Hepatocyte (in vitro differentiated cells): Measurements from ENCODE around the gene EGLN1. TPM values are rescaled to one million over a fixed set of nuclear protein-coding genes. Genes with fewer than 3 reads are reported as not detected.

ENCODE experiments used
- DNase-seq: peaks from one replicate; pipeline ENCODE4 v3.0.0-alpha.2; 2016; ENCODE audit warnings: low spot score
- H2AFZ ChIP-seq: fragments of 200-600 bp; sonication (generic); 2 replicates; pipeline ENCODE4 v1.6.0; 2016; ENCODE audit warnings: antibody characterized with exemption, mild to moderate bottlenecking
- H3K27ac ChIP-seq: fragments of 200-600 bp; sonication (generic); 2 replicates; pipeline ENCODE4 v1.5.1; 2016; ENCODE audit warnings: mild to moderate bottlenecking
- H3K27me3 ChIP-seq: fragments of 200-600 bp; sonication (generic); 2 replicates; pipeline ENCODE4 v1.6.1; 2016
- H3K36me3 ChIP-seq: fragments of 200-600 bp; sonication (generic); replicated peaks from 2 replicates; pipeline ENCODE4 v1.5.1; 2016; ENCODE audit warnings: low read depth; ENCODE audit not compliant: insufficient read depth
- H3K4me1 ChIP-seq: fragments of 200-600 bp; sonication (generic); 2 replicates; pipeline ENCODE4 v1.5.1; 2016; ENCODE audit warnings: mild to moderate bottlenecking, moderate library complexity; ENCODE audit not compliant: insufficient read depth
- H3K4me2 ChIP-seq: fragments of 200-600 bp; sonication (generic); 2 replicates; pipeline ENCODE4 v1.6.0; 2016
- H3K4me3 ChIP-seq: fragments of 200-600 bp; sonication (generic); 2 replicates; pipeline ENCODE4 v1.5.1; 2016; ENCODE audit warnings: mild to moderate bottlenecking
- H3K79me2 ChIP-seq: fragments of 200-600 bp; sonication (generic); 2 replicates; pipeline ENCODE4 v1.6.0; 2017; ENCODE audit warnings: mild to moderate bottlenecking
- H3K9me2 ChIP-seq: fragments of 200-600 bp; sonication (generic); replicated peaks from 2 replicates; pipeline ENCODE4 v1.6.0; 2017; ENCODE audit warnings: mild to moderate bottlenecking; ENCODE audit not compliant: insufficient read depth
- H3K9me3 ChIP-seq: fragments of 200-600 bp; sonication (generic); 2 replicates; pipeline ENCODE4 v1.5.1; 2016; ENCODE audit warnings: low read depth, mild to moderate bottlenecking
- H4K20me1 ChIP-seq: fragments of 200-600 bp; sonication (generic); 2 replicates; pipeline ENCODE4 v1.6.0; 2016; ENCODE audit warnings: mild to moderate bottlenecking; ENCODE audit not compliant: insufficient read depth, poor library complexity, severe bottlenecking
- EZH2 ChIP-seq: fragments of 200-600 bp; sonication (generic); IDR thresholded peaks from 2 replicates; pipeline ENCODE4 v1.6.1; 2016; ENCODE audit warnings: antibody characterized with exemption, mild to moderate bottlenecking, borderline replicate concordance
- EZH2phosphoT487 ChIP-seq: fragments of 200-600 bp; sonication (generic); IDR thresholded peaks from one replicate; pipeline ENCODE4 v1.6.1; 2018; ENCODE audit warnings: antibody characterized with exemption, mild to moderate bottlenecking, low read depth, moderate library complexity; ENCODE audit not compliant: unreplicated experiment, severe bottlenecking
- WGBS: methylation state at CpG from one replicate; pipeline ENCODE4 v1.1.6; 2016; ENCODE audit warnings: low lambda C conversion rate; ENCODE audit errors: missing lambda C conversion rate; 5-methylcytosine and 5-hydroxymethylcytosine counted together
- polyA plus RNA-seq: library from polyadenylated mRNA; unstranded; fragments of >200 nt; fragmentation: Nextera tagmentation; extraction: Ambion mirVana; gene quantifications from 2 replicates; pipeline ENCODE4 v1.2.1, GENCODE V29; 2016
- total RNA-seq: library from RNA; depleted of rRNA; stranded (reverse); fragments of >200 nt; gene quantifications from 2 replicates; pipeline ENCODE4 v1.2.3, GENCODE V29; 2014
- TF ChIP-seq, protein P1 (sequence below): fragments of 200-600 bp; sonication (generic); IDR thresholded peaks from 2 replicates; pipeline ENCODE4 v1.5.1; 2016; ENCODE audit warnings: antibody characterized with exemption, mild to moderate bottlenecking; ENCODE audit not compliant: poor library complexity

EGLN1 gene
- total and polyA plus RNA-seq, 2 experiments from 2014 or later: 20.5 to 36.5 TPM

DNA sequence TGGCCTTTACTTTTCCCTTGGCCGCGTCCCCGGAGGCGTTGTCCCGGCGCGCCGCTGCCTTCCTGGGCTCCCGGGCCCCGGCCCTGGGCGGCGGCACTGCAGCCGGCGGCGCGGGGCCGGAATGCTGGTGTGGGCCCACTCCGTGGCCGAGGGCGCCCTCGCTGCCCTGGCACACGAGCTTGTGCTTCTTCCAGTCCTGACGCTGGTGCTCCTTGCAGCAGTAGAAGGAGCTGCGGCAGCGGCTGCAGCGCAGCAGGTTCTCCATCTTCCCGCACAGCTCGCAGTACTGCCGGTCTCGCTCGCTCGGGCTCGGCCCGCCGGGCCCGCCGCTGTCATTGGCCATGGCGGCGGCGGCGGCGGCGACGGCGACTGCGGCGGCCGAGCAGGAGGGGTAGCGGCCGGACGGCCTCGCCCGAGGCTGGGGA, 529 bp downstream of the EGLN1 start:
- DNase-seq: peak; percentile 74
- Histone ChIP-seq H3K79me2 (peaks cover 46% of the 10 kb centered on the region), H3K4me3 (peak overlapping the region; percentile 43), H3K4me2 (peak overlapping the region; percentile 84), H3K36me3 (no peaks in the 10 kb centered on the region), H3K27me3 (no peaks in the 10 kb centered on the region), H3K27ac (peak overlapping the region; percentile 95), H3K9me3 (no peaks in the 10 kb centered on the region), H3K9me2 (no peaks in the 10 kb centered on the region), H4K20me1 (peaks cover 43% of the 10 kb centered on the region), H3K4me1 (peaks cover 32% of the 10 kb centered on the region), H2AFZ (peak overlapping the region; percentile 62)
- 1% methylated on average over 47 of the region's 53 CpGs for WGBS
- TF ChIP-seq EZH2 (no peak), EZH2phosphoT487 (no peak)
- TF ChIP-seq, protein P1, sequence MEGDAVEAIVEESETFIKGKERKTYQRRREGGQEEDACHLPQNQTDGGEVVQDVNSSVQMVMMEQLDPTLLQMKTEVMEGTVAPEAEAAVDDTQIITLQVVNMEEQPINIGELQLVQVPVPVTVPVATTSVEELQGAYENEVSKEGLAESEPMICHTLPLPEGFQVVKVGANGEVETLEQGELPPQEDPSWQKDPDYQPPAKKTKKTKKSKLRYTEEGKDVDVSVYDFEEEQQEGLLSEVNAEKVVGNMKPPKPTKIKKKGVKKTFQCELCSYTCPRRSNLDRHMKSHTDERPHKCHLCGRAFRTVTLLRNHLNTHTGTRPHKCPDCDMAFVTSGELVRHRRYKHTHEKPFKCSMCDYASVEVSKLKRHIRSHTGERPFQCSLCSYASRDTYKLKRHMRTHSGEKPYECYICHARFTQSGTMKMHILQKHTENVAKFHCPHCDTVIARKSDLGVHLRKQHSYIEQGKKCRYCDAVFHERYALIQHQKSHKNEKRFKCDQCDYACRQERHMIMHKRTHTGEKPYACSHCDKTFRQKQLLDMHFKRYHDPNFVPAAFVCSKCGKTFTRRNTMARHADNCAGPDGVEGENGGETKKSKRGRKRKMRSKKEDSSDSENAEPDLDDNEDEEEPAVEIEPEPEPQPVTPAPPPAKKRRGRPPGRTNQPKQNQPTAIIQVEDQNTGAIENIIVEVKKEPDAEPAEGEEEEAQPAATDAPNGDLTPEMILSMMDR: no peak

DNA sequence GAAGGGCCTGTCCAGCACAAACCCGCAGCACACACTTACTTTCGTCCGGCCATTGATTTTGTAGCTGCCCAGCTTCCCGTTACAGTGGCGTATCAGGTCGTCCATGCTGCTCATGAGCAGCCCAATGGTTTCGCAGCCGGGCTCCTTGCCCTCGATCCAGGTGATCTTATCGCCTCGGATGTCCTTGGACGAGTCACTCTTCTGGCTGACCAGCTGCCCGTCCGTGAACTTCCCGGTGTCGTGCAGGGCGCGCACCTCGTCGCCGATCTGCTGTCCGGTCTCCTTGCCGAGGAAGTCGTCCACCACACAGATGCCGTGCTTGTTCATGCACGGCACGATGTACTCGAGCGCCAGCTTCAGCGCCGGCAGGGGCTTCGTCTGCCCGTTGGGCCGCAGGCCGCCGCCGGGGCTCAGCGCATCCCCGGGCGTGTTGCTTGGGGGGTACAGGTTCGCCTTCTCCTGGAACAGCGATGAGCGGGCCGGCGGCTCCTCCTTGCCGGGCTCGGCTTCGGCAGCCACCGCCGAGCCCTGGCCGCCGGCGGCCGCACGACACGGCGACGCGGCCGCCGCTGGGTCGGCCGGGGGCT, 1.0 kb downstream of the EGLN1 start:
- peaks cover 51% of the 10 kb centered on the region for H3K79me2 ChIP-seq
- WGBS: under 1% methylated on average over 60 of the region's 63 CpGs

DNA sequence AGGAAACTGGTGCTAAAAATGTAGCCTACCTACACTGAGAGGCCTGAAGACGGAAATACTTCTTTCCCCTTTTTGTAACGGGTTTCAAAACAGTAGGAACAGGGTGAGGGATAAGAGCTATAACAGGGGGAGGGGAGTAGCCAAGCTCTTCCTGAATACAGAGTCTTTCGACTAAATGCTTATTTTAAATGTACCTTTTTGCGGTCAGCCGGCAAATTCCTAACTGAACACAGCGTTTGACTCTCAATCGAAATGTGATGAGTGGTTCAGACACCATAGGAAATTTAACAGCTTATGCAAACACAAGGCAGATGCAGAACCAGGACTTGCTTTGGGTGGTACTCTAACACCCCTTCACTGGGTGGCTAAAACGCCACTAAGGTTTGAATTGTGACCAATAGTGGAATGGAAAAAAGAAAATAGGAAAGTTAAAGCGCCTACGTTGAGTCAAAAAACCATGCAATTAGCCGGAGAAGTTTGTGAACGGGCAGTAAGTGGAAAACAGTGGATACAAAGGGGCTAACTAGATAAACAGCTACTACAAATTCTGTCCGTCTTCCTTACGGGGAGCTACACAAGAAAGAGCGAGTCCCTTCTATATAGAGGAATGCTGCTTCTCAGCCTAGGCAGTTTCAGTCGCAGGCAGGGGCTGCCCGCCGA, 1.7 kb downstream of the EGLN1 start:
- Histone ChIP-seq H2AFZ (peak overlapping the region; percentile 38), H3K27me3 (no peaks in the 10 kb centered on the region), H3K27ac (peak overlapping the region; percentile 95), H3K79me2 (peaks cover 57% of the 10 kb centered on the region), H3K4me1 (peaks cover 32% of the 10 kb centered on the region), H3K36me3 (no peaks in the 10 kb centered on the region), H3K9me2 (no peaks in the 10 kb centered on the region), H3K4me3 (peak overlapping the region; percentile 43), H3K9me3 (no peaks in the 10 kb centered on the region), H3K4me2 (peak overlapping the region; percentile 84), H4K20me1 (peaks cover 52% of the 10 kb centered on the region)
- WGBS: 3% methylated on average over 18 of the region's 18 CpGs
- no peak for TF ChIP-seq EZH2
- TF ChIP-seq EZH2phosphoT487: no peak
- TF ChIP-seq, protein P1: no peak
- DNase-seq: no peak

More for the DNA sequence above, 1.0 kb downstream of the EGLN1 start:
- peaks cover 32% of the 10 kb centered on the region for H3K4me1 ChIP-seq
- H3K36me3 ChIP-seq: no peaks in the 10 kb centered on the region
- TF ChIP-seq EZH2phosphoT487 (no peak), EZH2 (no peak)
- TF ChIP-seq, protein P1: no peak
- peaks cover 48% of the 10 kb centered on the region for H4K20me1 ChIP-seq
- H3K27me3 ChIP-seq: no peaks in the 10 kb centered on the region
- no peaks in the 10 kb centered on the region for H3K9me3 ChIP-seq
- peak overlapping the region; percentile 84 for H3K4me2 ChIP-seq
- DNase-seq: peak; percentile 56
- peak overlapping the region; percentile 38 for H2AFZ ChIP-seq
- H3K4me3 ChIP-seq: peak overlapping the region; percentile 43
- H3K9me2 ChIP-seq: no peaks in the 10 kb centered on the region
- H3K27ac ChIP-seq: peak overlapping the region; percentile 95
